Ammon's horn (tissue), 1 donor: Measurements from ENCODE around the gene ITGB6.

Experiments used
- DNase-seq: peaks from one replicate; pipeline ENCODE4 v3.0.0-alpha.2; 2016; ENCODE audit warnings: low spot score

The ITGB6 gene

GRCh38 chr2:160050147-160050546 lies 149.9 kb downstream of the ITGB6 start:
- DNase-seq = no peak
